ENCODE measurements around the gene ANKRD60.
A peak's percentile ranks its signal among the peaks of the same experiment; 100 is the strongest.

Gene ANKRD60

DNA sequence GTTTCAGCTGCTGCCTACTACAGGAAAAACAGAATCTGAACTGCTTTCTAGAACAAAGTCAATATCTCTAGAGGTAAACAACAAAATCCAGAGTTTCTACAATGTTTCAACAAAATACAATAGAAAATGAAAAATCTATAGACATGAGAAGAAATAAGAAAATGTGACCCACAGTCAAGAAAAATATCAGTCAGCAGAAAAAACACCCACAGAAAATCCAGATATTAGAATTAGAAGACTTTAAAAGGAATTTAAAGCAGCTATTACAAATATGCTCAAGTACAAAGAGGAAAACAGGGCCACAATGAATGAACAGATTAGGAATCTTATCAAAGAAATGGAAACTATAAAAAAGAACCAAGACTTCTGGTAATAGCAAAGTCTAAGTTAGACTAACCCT lies 26.4 kb upstream of the ANKRD60 start:
- H3K27ac ChIP-seq = no peak overlapping the region
- no peak for TF ChIP-seq ZFX (IDR thresholded peaks at IDR 0.05)
- TF ChIP-seq, protein P1, sequence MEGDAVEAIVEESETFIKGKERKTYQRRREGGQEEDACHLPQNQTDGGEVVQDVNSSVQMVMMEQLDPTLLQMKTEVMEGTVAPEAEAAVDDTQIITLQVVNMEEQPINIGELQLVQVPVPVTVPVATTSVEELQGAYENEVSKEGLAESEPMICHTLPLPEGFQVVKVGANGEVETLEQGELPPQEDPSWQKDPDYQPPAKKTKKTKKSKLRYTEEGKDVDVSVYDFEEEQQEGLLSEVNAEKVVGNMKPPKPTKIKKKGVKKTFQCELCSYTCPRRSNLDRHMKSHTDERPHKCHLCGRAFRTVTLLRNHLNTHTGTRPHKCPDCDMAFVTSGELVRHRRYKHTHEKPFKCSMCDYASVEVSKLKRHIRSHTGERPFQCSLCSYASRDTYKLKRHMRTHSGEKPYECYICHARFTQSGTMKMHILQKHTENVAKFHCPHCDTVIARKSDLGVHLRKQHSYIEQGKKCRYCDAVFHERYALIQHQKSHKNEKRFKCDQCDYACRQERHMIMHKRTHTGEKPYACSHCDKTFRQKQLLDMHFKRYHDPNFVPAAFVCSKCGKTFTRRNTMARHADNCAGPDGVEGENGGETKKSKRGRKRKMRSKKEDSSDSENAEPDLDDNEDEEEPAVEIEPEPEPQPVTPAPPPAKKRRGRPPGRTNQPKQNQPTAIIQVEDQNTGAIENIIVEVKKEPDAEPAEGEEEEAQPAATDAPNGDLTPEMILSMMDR (conservative IDR thresholded peaks at IDR 0.05) = no peak

DNA sequence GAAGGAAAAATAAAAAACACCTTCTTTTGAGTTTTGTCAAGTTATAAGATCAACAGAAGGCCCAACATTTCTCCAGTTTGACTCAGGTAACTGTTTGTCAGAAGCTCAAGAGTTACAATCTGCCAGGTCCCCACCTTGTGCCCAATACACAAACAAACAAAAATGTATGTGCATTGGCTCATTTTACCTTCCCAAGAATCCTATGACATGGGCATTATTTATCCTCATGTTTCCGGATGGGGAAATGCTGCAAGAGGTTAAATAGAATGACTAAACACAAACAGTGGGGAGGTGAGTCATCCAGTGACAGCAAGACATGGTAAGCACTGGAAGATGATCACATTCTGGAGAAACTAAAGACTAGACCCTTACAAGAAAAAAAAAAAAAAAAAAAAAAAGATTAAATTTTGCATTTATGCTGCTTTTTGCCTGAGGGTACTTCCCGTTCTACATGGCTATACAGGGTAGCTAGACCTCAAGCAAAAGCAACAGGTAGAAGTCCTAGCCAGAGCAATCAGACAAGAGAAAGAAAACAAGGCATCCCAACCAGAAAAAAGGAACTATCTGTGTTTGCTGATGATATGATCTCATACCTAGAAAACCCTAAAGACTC lies 23.6 kb upstream of the ANKRD60 start:
- H3K27ac ChIP-seq = no peak overlapping the region
- no peak for TF ChIP-seq ZFX (IDR thresholded peaks at IDR 0.05)
- TF ChIP-seq, protein P1 (conservative IDR thresholded peaks at IDR 0.05) = no peak

DNA sequence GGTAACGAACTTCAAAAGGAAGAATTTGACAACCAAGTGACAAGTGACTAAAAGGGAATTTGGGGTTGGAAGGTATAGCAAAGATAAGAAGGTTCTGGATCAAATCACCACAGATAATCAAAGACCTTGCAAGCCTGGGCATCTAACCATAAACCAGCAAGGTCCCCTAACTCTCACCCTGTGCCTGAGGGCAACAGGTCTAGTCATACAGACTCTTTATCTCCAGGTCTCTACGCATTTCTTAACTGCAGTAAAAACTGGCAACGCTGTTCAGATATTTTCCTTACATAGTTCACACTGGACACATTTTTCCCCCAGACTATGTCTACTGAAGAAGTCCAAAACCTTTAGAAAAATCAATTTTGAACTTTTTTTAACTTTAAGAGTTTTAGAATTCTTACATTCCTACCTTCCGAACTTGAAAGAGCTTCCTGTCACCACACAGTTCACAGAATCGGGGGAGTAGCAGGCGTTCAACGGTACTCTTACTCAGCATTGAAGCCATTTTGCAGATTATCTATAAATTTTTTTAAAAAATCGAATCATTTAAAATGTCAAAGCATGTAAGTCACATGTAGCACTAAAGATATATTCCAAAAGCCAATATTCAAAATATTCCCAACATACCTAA lies 23.0 kb upstream of the ANKRD60 start:
- H3K27ac ChIP-seq = no peak overlapping the region
- TF ChIP-seq, protein P1 (conservative IDR thresholded peaks at IDR 0.05) = no peak
- TF ChIP-seq ZFX (IDR thresholded peaks at IDR 0.05) = no peak

DNA sequence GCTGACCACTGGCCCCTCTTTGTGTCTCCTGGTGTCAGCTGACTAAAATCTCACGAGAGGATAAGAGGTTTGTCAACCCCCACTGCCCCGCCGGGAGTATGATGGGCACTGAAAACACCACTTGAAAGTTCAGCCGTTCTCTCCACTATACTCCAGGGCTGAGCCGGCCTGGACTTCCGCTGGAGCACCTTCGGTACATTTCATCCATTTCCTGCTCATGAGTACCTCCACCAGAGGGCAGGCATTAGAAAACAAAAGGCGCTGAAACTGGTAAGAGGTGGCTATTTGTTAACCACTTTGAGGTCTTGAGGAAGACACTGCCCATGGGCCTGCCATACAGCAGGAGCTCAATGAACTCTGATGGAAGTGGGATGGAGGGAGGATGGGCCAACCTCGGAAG lies 17.9 kb upstream of the ANKRD60 start:
- TF ChIP-seq, protein P1 (conservative IDR thresholded peaks at IDR 0.05) = peak; percentile 43
- TF ChIP-seq ZFX (IDR thresholded peaks at IDR 0.05) = no peak
- H3K27ac ChIP-seq = no peak overlapping the region

DNA sequence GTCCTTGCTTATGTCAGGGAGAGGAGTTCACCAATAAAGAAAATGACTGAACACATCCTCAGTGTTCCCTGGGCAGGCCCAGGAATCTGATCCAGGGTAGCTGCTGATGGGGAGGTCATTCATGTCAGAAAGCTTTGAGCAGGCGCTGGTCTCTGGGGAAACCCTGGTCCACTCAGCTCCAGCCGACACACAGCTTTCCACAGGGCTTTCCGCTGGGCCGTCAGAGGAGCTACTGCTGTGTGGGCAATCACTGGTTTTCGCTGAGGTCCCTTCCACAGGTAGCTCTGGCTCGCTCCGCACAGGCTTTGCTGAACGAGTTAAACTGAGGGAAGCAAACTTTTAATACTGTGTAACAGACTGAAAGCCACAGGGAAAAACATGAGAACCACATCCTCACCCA lies 17.5 kb upstream of the ANKRD60 start:
- no peak overlapping the region for H3K27ac ChIP-seq
- no peak for TF ChIP-seq ZFX (IDR thresholded peaks at IDR 0.05)
- TF ChIP-seq, protein P1 (conservative IDR thresholded peaks at IDR 0.05) = no peak

- H3K27ac ChIP-seq = no peak overlapping the region
- no peak for TF ChIP-seq ZFX (IDR thresholded peaks at IDR 0.05)
- TF ChIP-seq, protein P1 (conservative IDR thresholded peaks at IDR 0.05) = no peak
Observed at GRCh38 chr20:58245181-58245891, 16.9 kb upstream of the ANKRD60 start.

DNA sequence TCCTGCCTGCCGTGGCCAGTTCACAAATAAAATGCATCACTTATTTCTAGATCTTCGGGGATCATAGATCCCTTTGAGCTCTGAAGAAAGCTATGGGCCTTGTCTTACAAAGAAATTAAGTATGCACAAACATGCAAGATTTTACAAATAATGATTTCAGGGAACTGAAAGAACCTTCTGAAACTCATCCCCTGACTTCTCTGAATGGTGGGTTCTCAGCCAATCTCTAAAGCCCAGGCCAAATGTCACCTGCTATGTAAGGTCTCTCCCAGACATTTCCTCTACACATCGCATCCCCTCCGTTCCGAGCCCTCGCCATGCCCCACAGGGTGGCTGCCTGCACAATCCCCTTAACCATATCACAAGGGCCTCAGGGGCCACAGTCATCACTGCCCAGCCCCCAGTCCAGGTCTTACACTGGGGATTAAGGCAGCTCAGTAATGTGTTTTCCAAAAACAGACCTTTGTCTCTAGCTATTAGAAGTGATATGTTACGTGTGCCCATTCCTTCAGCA lies 16.1 kb upstream of the ANKRD60 start:
- TF ChIP-seq, protein P1 (conservative IDR thresholded peaks at IDR 0.05) = no peak
- no peak for TF ChIP-seq ZFX (IDR thresholded peaks at IDR 0.05)
- no peak overlapping the region for H3K27ac ChIP-seq

Data from C4-2B (cell line).